H1 (cell line): Measurements from ENCODE around the gene ITGA5. TPM values are rescaled to one million over a fixed set of nuclear protein-coding genes. Genes with fewer than 3 reads are reported as not detected.

Source experiments
- CTCF ChIA-PET: fragments of 300-600 bp; sonication (Branson Sonifier 250); formaldehyde crosslinking; loops from one replicate; lab custom pipeline; 2021; ENCODE audit not compliant: partially characterized antibody; lab: Charles Lee
- POLR2A ChIA-PET: fragments of 300-600 bp; sonication (Branson Sonifier 250); formaldehyde crosslinking; loops from one replicate; lab custom pipeline; 2021; ENCODE audit warnings: inconsistent platforms; ENCODE audit not compliant: partially characterized antibody; lab: Charles Lee
- DNase-seq, 2 experiments: peaks; one replicate each; pipeline versions ENCODE4 v3.0.0 to v3.0.0-alpha.2; 2010 to 2022; ENCODE audit warnings: low spot score in 2 of 2, low read depth in 1 of 2, mixed read lengths in 1 of 2
- FAIRE-seq: peaks from 2 replicates; lab custom pipeline; 2011; peaks lifted over from hg19 to GRCh38; lab: Jason Lieb, UNC
- H2AFZ ChIP-seq: 2 replicates; pipeline ENCODE4 v1.8.1; 2012; ENCODE audit warnings: low read length, inconsistent platforms
- H2AK5ac ChIP-seq: 2 replicates; pipeline ENCODE4 v1.6.1; 2013; ENCODE audit warnings: low read depth, low read length
- H2BK120ac ChIP-seq: replicated peaks from 2 replicates; pipeline ENCODE3; 2013; ENCODE audit warnings: low read depth, low read length, inconsistent platforms
- H2BK12ac ChIP-seq: 2 replicates; pipeline ENCODE4 v1.6.1; 2013; ENCODE audit warnings: low read depth, low read length
- H2BK15ac ChIP-seq: 2 replicates; pipeline ENCODE4 v1.6.1; 2013; ENCODE audit warnings: low read length
- H2BK20ac ChIP-seq: 2 replicates; pipeline ENCODE4 v1.6.1; 2013; ENCODE audit warnings: low read length
- H2BK5ac ChIP-seq: 2 replicates; pipeline ENCODE4 v1.6.1; 2013; ENCODE audit warnings: low read depth, low read length
- H3K14ac ChIP-seq: 2 replicates; pipeline ENCODE4 v1.6.1; 2013; ENCODE audit warnings: inconsistent platforms; ENCODE audit not compliant: insufficient read length
- H3K18ac ChIP-seq: 2 replicates; pipeline ENCODE4 v1.6.1; 2013; ENCODE audit warnings: low read length; ENCODE audit errors: extremely low read depth
- H3K23ac ChIP-seq: 2 replicates; pipeline ENCODE4 v1.6.1; 2013; ENCODE audit warnings: inconsistent platforms; ENCODE audit not compliant: insufficient read length
- H3K23me2 ChIP-seq: 2 replicates; pipeline ENCODE4 v1.6.1; 2013; ENCODE audit warnings: low read depth, low read length
- H3K27ac ChIP-seq: 2 replicates; pipeline ENCODE4 v1.6.1; 2011; ENCODE audit warnings: low read depth, low read length, inconsistent platforms
- H3K27me3 ChIP-seq, 4 experiments: replicated peaks in 1 of 4; 1 replicate in 1 of 4; 2 replicates in 3 of 4; pipeline versions ENCODE4 v1.6.1 to v1.8.1; 2011 to 2013; ENCODE audit warnings: low read length in 3 of 4, mild to moderate bottlenecking in 3 of 4, inconsistent platforms in 2 of 4, mixed read lengths in 2 of 4, moderate library complexity in 1 of 4; ENCODE audit not compliant: control insufficient read depth in 3 of 4, insufficient read depth in 3 of 4; ENCODE audit errors: extremely low read depth in 1 of 4
- H3K36me3 ChIP-seq, 4 experiments: 2 replicates each; pipeline versions ENCODE4 v1.6.1 to v1.8.1; 2011 to 2013; ENCODE audit warnings: mild to moderate bottlenecking in 4 of 4, low read length in 3 of 4, moderate library complexity in 2 of 4, control low read depth in 1 of 4, inconsistent platforms in 1 of 4; ENCODE audit not compliant: insufficient read depth in 4 of 4, control insufficient read depth in 2 of 4
- H3K4ac ChIP-seq: replicated peaks from 2 replicates; pipeline ENCODE3; 2013; ENCODE audit warnings: low read length, low read depth, mixed read lengths, inconsistent platforms; ENCODE audit not compliant: insufficient read length
- H3K4me1 ChIP-seq, 4 experiments: replicated peaks in 1 of 4; 1 replicate in 1 of 4; 2 replicates in 3 of 4; pipeline versions ENCODE4 v1.6.1 to v1.8.1; 2011 to 2013; ENCODE audit warnings: low read length in 3 of 4, inconsistent platforms in 2 of 4, mixed read lengths in 1 of 4; ENCODE audit not compliant: insufficient read depth in 4 of 4, control insufficient read depth in 3 of 4
- H3K4me2 ChIP-seq, 2 experiments: 2 replicates each; pipeline versions ENCODE4 v1.6.1 to v1.8.1; 2011 to 2013; ENCODE audit warnings: low read depth in 2 of 2, low read length in 2 of 2, control low read depth in 1 of 2, inconsistent platforms in 1 of 2, mild to moderate bottlenecking in 1 of 2; ENCODE audit not compliant: insufficient read depth in 1 of 2
- H3K4me3 ChIP-seq, 4 experiments: fragments of 200-600, 300-600 bp in 1 of 4; sonication (generic), shearing (Covaris generic), sonication (Bioruptor Twin) in 1 of 4; 2 replicates each; pipeline versions ENCODE4 v1.5.1 to v1.8.1; 2011 to 2016; ENCODE audit warnings: low read length in 4 of 4, low read depth in 3 of 4, control low read depth in 2 of 4, inconsistent platforms in 2 of 4, mild to moderate bottlenecking in 2 of 4, mixed read lengths in 1 of 4, moderate library complexity in 1 of 4; ENCODE audit not compliant: insufficient read depth in 2 of 4; ENCODE audit errors: extremely low read depth in 1 of 4
- H3K56ac ChIP-seq: replicated peaks from 2 replicates; pipeline ENCODE3; 2013; ENCODE audit warnings: low read depth, mild to moderate bottlenecking, mixed read lengths, low read length, inconsistent platforms; ENCODE audit not compliant: insufficient read length
- H3K79me1 ChIP-seq: 2 replicates; pipeline ENCODE4 v1.6.1; 2013; ENCODE audit warnings: low read depth, low read length, control low read depth
- H3K79me2 ChIP-seq, 2 experiments: 2 replicates each; pipeline versions ENCODE4 v1.6.1 to v1.8.1; 2012 to 2013; ENCODE audit warnings: low read length in 2 of 2, mild to moderate bottlenecking in 2 of 2, inconsistent platforms in 1 of 2; ENCODE audit not compliant: insufficient read depth in 2 of 2, control insufficient read depth in 1 of 2
- H3K9ac ChIP-seq, 4 experiments: replicated peaks in 1 of 4; 1 replicate in 1 of 4; 2 replicates in 3 of 4; pipeline versions ENCODE4 v1.6.1 to v1.8.1; 2011 to 2013; ENCODE audit warnings: low read depth in 3 of 4, low read length in 3 of 4, control low read depth in 2 of 4, mild to moderate bottlenecking in 2 of 4, moderate library complexity in 2 of 4, inconsistent platforms in 1 of 4; ENCODE audit errors: extremely low read depth in 1 of 4
- H3K9me3 ChIP-seq, 2 experiments: 2 replicates each; pipeline versions ENCODE4 v1.6.1 to v1.8.1; 2012 to 2013; ENCODE audit warnings: mild to moderate bottlenecking in 2 of 2, moderate library complexity in 2 of 2, control low read depth in 1 of 2, inconsistent platforms in 1 of 2, low read depth in 1 of 2, low read length in 1 of 2, mixed read lengths in 1 of 2; ENCODE audit not compliant: insufficient read depth in 2 of 2
- H4K20me1 ChIP-seq, 2 experiments: replicated peaks in 1 of 2; 2 replicates each; pipeline versions ENCODE3 to v1.8.1; 2011 to 2013; ENCODE audit warnings: inconsistent platforms in 2 of 2, low read length in 2 of 2, mild to moderate bottlenecking in 1 of 2; ENCODE audit not compliant: insufficient read depth in 2 of 2, control insufficient read depth in 1 of 2
- H4K5ac ChIP-seq: 2 replicates; pipeline ENCODE4 v1.6.1; 2013; ENCODE audit warnings: low read length, low read depth, mixed read lengths, inconsistent platforms; ENCODE audit not compliant: insufficient read length
- H4K8ac ChIP-seq: 2 replicates; pipeline ENCODE4 v1.8.0; 2013; ENCODE audit warnings: mild to moderate bottlenecking, moderate library complexity, low read length, inconsistent platforms; ENCODE audit not compliant: insufficient read depth; ENCODE audit errors: extremely low read depth
- H4K91ac ChIP-seq: replicated peaks from 2 replicates; pipeline ENCODE3; 2013; ENCODE audit warnings: low read length, mixed read lengths, inconsistent platforms; ENCODE audit not compliant: insufficient read length
- CBX8 ChIP-seq: fragments of 300-800, 300-1000 bp; sonication (generic); IDR thresholded peaks from 2 replicates; pipeline ENCODE4 v1.7.1; 2016; ENCODE audit warnings: low read depth, low read length, borderline replicate concordance
- EGR1 ChIP-seq: IDR thresholded peaks from 2 replicates; pipeline ENCODE4 v1.6.1; 2011; ENCODE audit warnings: low read depth, low read length, borderline replicate concordance
- WGBS, 2 experiments: shearing (Covaris generic) in 1 of 2; methylation state at CpG; one replicate each; pipeline versions ENCODE4 v1.1.6 to v1.1.7; 2013 to 2015; ENCODE audit warnings: low lambda C conversion rate in 2 of 2, mixed read lengths in 2 of 2, inconsistent platforms in 1 of 2, low coverage in 1 of 2, missing lambda C conversion rate in 1 of 2; ENCODE audit not compliant: insufficient replicate concordance in 2 of 2, insufficient coverage in 1 of 2, insufficient read length in 1 of 2; ENCODE audit errors: extremely low coverage in 1 of 2, missing lambda C conversion rate in 1 of 2; 5-methylcytosine and 5-hydroxymethylcytosine counted together
- polyA plus RNA-seq, 7 experiments: library from polyadenylated mRNA; depleted of rRNA in 3 of 7; stranded (reverse) in 5 of 7; unstranded in 2 of 7; fragments of >200 nt in 5 of 7; fragments of 200-250 nt in 2 of 7; gene quantifications; 1 replicate in 5 of 7; 2 replicates in 1 of 7; 4 replicates in 1 of 7; pipeline versions ENCODE4 v1.2.1 to v1.2.3, GENCODE V29; 2011 to 2013; ENCODE audit warnings: missing spikeins in 2 of 7, mixed read lengths in 2 of 7
- total RNA-seq: library from RNA; stranded (reverse); fragmentation: NEBNext Ultra II Directional; extraction: Animal tissue kit (Norgen Biotek cat#: 25700); gene quantifications from 2 replicates; pipeline ENCODE4 v1.2.1, GENCODE V29; 2021
- TF ChIP-seq, protein P1 (sequence below), 3 experiments: IDR thresholded peaks; 1 replicate in 2 of 3; 2 replicates in 1 of 3; pipeline versions ENCODE4 v1.5.1 to v1.6.1; 2011; ENCODE audit warnings: low read length in 3 of 3, mild to moderate bottlenecking in 3 of 3, inconsistent platforms in 2 of 3, low read depth in 1 of 3, moderate library complexity in 1 of 3; ENCODE audit not compliant: insufficient read depth in 1 of 3; ENCODE audit errors: control extremely low read depth in 1 of 3

The ITGA5 gene
- total and polyA plus RNA-seq, 2 of the 8 experiments (the other 6 are each of a cell fraction or from before 2014, with no cell fraction given): 11.6 to 19.4 TPM

DNA sequence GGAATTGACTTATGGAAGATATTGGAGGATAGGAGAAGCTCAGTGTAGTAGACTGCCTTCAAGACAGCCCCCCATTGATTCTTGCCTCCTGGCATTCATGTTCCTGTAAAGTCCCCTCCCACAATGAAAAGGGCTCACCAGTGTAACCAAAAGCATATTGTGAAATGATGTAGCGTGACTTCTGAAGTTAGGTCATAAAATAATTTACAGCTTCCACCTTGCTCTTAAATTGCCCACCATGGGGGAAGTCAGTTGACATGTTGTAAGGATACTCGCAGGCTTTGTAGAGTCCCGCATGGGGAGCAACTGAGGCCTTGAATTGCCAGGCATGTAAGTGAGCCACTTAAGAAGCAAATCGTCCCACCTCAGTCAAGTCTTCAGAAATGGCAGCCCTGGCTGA is 29.3 kb upstream of the ITGA5 start:
- Histone ChIP-seq H4K91ac (no peak overlapping the region), H3K79me1 (no peaks in the 10 kb centered on the region), H2BK15ac (no peak overlapping the region), H4K5ac (no peak overlapping the region), H3K79me2 (no peaks in the 10 kb centered on the region), H4K20me1 (peaks cover 0 to 6% of the 10 kb centered on the region in 2 experiments), H3K36me3 (no peaks in the 10 kb centered on the region), H3K23ac (no peak overlapping the region), H4K8ac (no peak overlapping the region), H3K4me2 (no peak overlapping the region), H2BK12ac (no peak overlapping the region), H3K27me3 (peaks cover 57 to 89% (median 76%) of the 10 kb centered on the region in 4 experiments), H3K18ac (no peak overlapping the region), H2BK20ac (no peak overlapping the region), H2AK5ac (no peak overlapping the region), H2BK120ac (no peak overlapping the region), H3K9ac (no peak overlapping the region), H3K9me3 (no peaks in the 10 kb centered on the region), H2BK5ac (no peak overlapping the region), H2AFZ (no peak overlapping the region), H3K14ac (no peak overlapping the region), H3K4me1 (no peaks in the 10 kb centered on the region), H3K4ac (no peak overlapping the region), H3K4me3 (no peak overlapping the region), H3K56ac (no peak overlapping the region), H3K23me2 (no peaks in the 10 kb centered on the region), H3K27ac (no peak overlapping the region)
- DNase-seq (no peak), FAIRE-seq (no peak)
- 77% methylated on average over 4 of the region's 4 CpGs; no CpG with 5 or more reads in 1 of the 2 experiments for WGBS, 2 experiments
- POLR2A ChIA-PET: interaction anchor here (0.6 to 1.1 kb wide), 2 partner anchors 27 to 1165 kb away, joined by 4 to 5 read pairs; no protein-coding TSS in a partner anchor
- CTCF ChIA-PET: interaction anchor here (1.3 to 26.1 kb wide), 6 partner anchors 9 to 55 kb away, joined by 3 to 742 read pairs (median 8); partner anchors contain the start of gene GTSF1
- TF ChIP-seq EGR1: no peak
- no peak for TF ChIP-seq CBX8
- TF ChIP-seq, protein P1, sequence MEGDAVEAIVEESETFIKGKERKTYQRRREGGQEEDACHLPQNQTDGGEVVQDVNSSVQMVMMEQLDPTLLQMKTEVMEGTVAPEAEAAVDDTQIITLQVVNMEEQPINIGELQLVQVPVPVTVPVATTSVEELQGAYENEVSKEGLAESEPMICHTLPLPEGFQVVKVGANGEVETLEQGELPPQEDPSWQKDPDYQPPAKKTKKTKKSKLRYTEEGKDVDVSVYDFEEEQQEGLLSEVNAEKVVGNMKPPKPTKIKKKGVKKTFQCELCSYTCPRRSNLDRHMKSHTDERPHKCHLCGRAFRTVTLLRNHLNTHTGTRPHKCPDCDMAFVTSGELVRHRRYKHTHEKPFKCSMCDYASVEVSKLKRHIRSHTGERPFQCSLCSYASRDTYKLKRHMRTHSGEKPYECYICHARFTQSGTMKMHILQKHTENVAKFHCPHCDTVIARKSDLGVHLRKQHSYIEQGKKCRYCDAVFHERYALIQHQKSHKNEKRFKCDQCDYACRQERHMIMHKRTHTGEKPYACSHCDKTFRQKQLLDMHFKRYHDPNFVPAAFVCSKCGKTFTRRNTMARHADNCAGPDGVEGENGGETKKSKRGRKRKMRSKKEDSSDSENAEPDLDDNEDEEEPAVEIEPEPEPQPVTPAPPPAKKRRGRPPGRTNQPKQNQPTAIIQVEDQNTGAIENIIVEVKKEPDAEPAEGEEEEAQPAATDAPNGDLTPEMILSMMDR (IDR thresholded peaks at IDR 0.05; ENCODE audit: control extremely low read depth in 1 of 3, insufficient read depth in 1 of 3, low read depth in 1 of 3, low read length in 3 of 3): no peak
